GM23338 (cell line): ENCODE results near the gene ARL4D. TPM values are rescaled to one million over a fixed set of nuclear protein-coding genes. Genes with fewer than 3 reads are reported as not detected.

Source experiments
- ATAC-seq: fragments of 200-7000 bp; cut with Tn5 transposase; 3 replicates; pipeline ENCODE4 v1.9.1; 2020
- DNase-seq: peaks from one replicate; pipeline ENCODE4 v3.0.0-alpha.2; 2015; ENCODE audit warnings: low spot score
- H2AFZ ChIP-seq: fragments of 200-600 bp; sonication (generic); 2 replicates; pipeline ENCODE4 v1.8.0; 2016; ENCODE audit warnings: antibody characterized with exemption, mild to moderate bottlenecking, moderate library complexity
- H3F3A ChIP-seq: fragments of 200-600 bp; sonication (generic); replicated peaks from 2 replicates; pipeline ENCODE4 v1.8.0; 2017; ENCODE audit warnings: antibody characterized with exemption, mixed run types, low read depth
- H3K27ac ChIP-seq: fragments of 200-600 bp; sonication (generic); 2 replicates; pipeline ENCODE4 v1.6.1; 2016; ENCODE audit warnings: low read depth
- H3K27me3 ChIP-seq: fragments of 200-600 bp; sonication (generic); 2 replicates; pipeline ENCODE4 v1.8.0; 2016; ENCODE audit warnings: mild to moderate bottlenecking, mixed run types, moderate library complexity; ENCODE audit not compliant: insufficient read depth
- H3K36me3 ChIP-seq: fragments of 200-600 bp; sonication (generic); 2 replicates; pipeline ENCODE4 v1.8.0; 2016; ENCODE audit warnings: mild to moderate bottlenecking; ENCODE audit not compliant: insufficient read depth
- H3K4me1 ChIP-seq: fragments of 200-600 bp; sonication (generic); 2 replicates; pipeline ENCODE4 v1.8.0; 2016; ENCODE audit warnings: mild to moderate bottlenecking, moderate library complexity; ENCODE audit not compliant: insufficient read depth
- H3K4me2 ChIP-seq: fragments of 200-600 bp; sonication (generic); 2 replicates; pipeline ENCODE4 v1.7.1; 2017; ENCODE audit warnings: mixed run types
- H3K4me3 ChIP-seq: fragments of 200-600 bp; sonication (generic); 2 replicates; pipeline ENCODE4 v1.6.1; 2016; ENCODE audit warnings: mixed run types
- H3K79me2 ChIP-seq: fragments of 200-600 bp; sonication (generic); replicated peaks from 2 replicates; pipeline ENCODE4 v1.8.0; 2017; ENCODE audit warnings: mild to moderate bottlenecking; ENCODE audit not compliant: insufficient read depth
- H3K9me2 ChIP-seq: fragments of 200-600 bp; sonication (generic); 2 replicates; pipeline ENCODE4 v1.8.0; 2017; ENCODE audit not compliant: insufficient read depth
- H4K20me1 ChIP-seq: fragments of 200-600 bp; sonication (generic); replicated peaks from 2 replicates; pipeline ENCODE4 v1.8.0; 2017; ENCODE audit warnings: mild to moderate bottlenecking; ENCODE audit not compliant: insufficient read depth
- H3K27ac Mint-ChIP-seq: 2 replicates; pipeline ENCODE4 v1.8.0; 2020; ENCODE audit warnings: inconsistent platforms, mild to moderate bottlenecking, moderate library complexity, mixed read lengths
- H3K27me3 Mint-ChIP-seq: 3 replicates; pipeline ENCODE4 v1.8.0; 2022; ENCODE audit warnings: low read depth, mild to moderate bottlenecking, moderate library complexity, mixed read lengths, inconsistent platforms; ENCODE audit not compliant: insufficient read depth, poor library complexity
- H3K36me3 Mint-ChIP-seq: 3 replicates; pipeline ENCODE4 v1.8.0; 2021; ENCODE audit warnings: low read depth, mild to moderate bottlenecking, inconsistent platforms, moderate library complexity, mixed read lengths
- H3K4me1 Mint-ChIP-seq: 3 replicates; pipeline ENCODE4 v1.8.0; 2020; ENCODE audit warnings: mild to moderate bottlenecking, inconsistent platforms, mixed read lengths
- H3K4me3 Mint-ChIP-seq: 3 replicates; pipeline ENCODE4 v1.8.0; 2021; ENCODE audit warnings: moderate library complexity, mild to moderate bottlenecking, inconsistent platforms, mixed read lengths
- H3K9me3 Mint-ChIP-seq: 3 replicates; pipeline ENCODE4 v1.8.0; 2020; ENCODE audit warnings: moderate library complexity, mild to moderate bottlenecking, inconsistent platforms, mixed read lengths
- CREB1 ChIP-seq: fragments of 250-450 bp; sonication (Bioruptor Pico); IDR thresholded peaks from 2 replicates; pipeline ENCODE4 v1.5.0; 2020; ENCODE audit warnings: low read depth, mild to moderate bottlenecking, moderate library complexity
- CTCF ChIP-seq, 2 experiments: fragments of 200-600 bp in 1 of 2; sonication (generic) in 1 of 2; conservative IDR thresholded peaks; 2 replicates each; pipeline versions ENCODE4 v1.5.1 to v1.6.1; 2016 to 2017; ENCODE audit warnings: antibody characterized with exemption in 2 of 2, low read depth in 2 of 2, mild to moderate bottlenecking in 2 of 2, moderate library complexity in 1 of 2
- ETS1 ChIP-seq: IDR thresholded peaks from 2 replicates; pipeline ENCODE4 v1.6.1; 2016; ENCODE audit warnings: antibody characterized with exemption
- EZH2 ChIP-seq: fragments of 200-600 bp; sonication (generic); IDR thresholded peaks from one replicate; pipeline ENCODE4 v1.8.0; 2017; ENCODE audit warnings: antibody characterized with exemption, mild to moderate bottlenecking, low read depth; ENCODE audit not compliant: unreplicated experiment
- EZH2phosphoT487 ChIP-seq: fragments of 200-600 bp; sonication (generic); IDR thresholded peaks from one replicate; pipeline ENCODE4 v1.8.1; 2018; ENCODE audit warnings: antibody characterized with exemption; ENCODE audit not compliant: unreplicated experiment
- JUNB ChIP-seq: IDR thresholded peaks from one replicate; pipeline ENCODE4 v1.6.1; 2016; ENCODE audit warnings: antibody characterized with exemption; ENCODE audit not compliant: unreplicated experiment
- NANOG ChIP-seq: IDR thresholded peaks from 2 replicates; pipeline ENCODE4 v1.6.1; 2016; ENCODE audit warnings: antibody characterized with exemption, borderline replicate concordance
- POLR2AphosphoS5 ChIP-seq: IDR thresholded peaks from 2 replicates; pipeline ENCODE4 v1.6.1; 2016; ENCODE audit warnings: antibody characterized with exemption, low read depth
- STAT1 ChIP-seq: IDR thresholded peaks from one replicate; pipeline ENCODE4 v1.6.1; 2016; ENCODE audit warnings: antibody characterized with exemption; ENCODE audit not compliant: unreplicated experiment
- ZNF114 ChIP-seq: fragments of 250-450 bp; sonication (Bioruptor Pico); IDR thresholded peaks from 2 replicates; pipeline ENCODE4 v1.5.0; 2020; ENCODE audit warnings: mild to moderate bottlenecking, moderate library complexity
- ZNF331 ChIP-seq: fragments of 250-450 bp; sonication (Bioruptor Pico); IDR thresholded peaks from 2 replicates; pipeline ENCODE4 v1.5.0; 2020; ENCODE audit warnings: low read depth, mild to moderate bottlenecking, moderate library complexity
- ZNF462 ChIP-seq: fragments of 250-450 bp; sonication (Bioruptor Pico); IDR thresholded peaks from 2 replicates; pipeline ENCODE4 v1.5.0; 2020; ENCODE audit warnings: mild to moderate bottlenecking, moderate library complexity
- polyA plus RNA-seq: library from polyadenylated mRNA; unstranded; fragments of >200 nt; fragmentation: Nextera tagmentation; extraction: Ambion mirVana; gene quantifications from 2 replicates; pipeline ENCODE4 v1.2.1, GENCODE V29; 2016
- total RNA-seq: library from RNA; depleted of rRNA; stranded (reverse); fragments of >200 nt; shearing (Covaris generic); gene quantifications from 2 replicates; pipeline ENCODE4 v1.2.3, GENCODE V29; 2014
- TF ChIP-seq, protein P1 (sequence below): IDR thresholded peaks from one replicate; pipeline ENCODE4 v1.6.1; 2018; ENCODE audit warnings: antibody characterized with exemption; ENCODE audit not compliant: unreplicated experiment

Gene ARL4D
- total and polyA plus RNA-seq, 2 experiments from 2014 or later = 8.7 to 9.5 TPM

GRCh38 chr17:43405861-43406260 is 7.1 kb downstream of the ARL4D start:
- Mint-ChIP-seq H3K4me1 (peaks cover 15% of the 10 kb centered on the region; the same call in 2 of the 3 replicates), H3K9me3 (no peaks in the 10 kb centered on the region), H3K27me3 (peaks cover 4% of the 10 kb centered on the region), H3K27ac (no peak overlapping the region), H3K4me3 (no peak overlapping the region), H3K36me3 (no peaks in the 10 kb centered on the region)
- Histone ChIP-seq H3K27ac (no peak overlapping the region), H4K20me1 (0 out of 2 replicates have a peak, but pooled peaks cover 4% of the 10 kb centered on the region), H3K27me3 (no peaks in the 10 kb centered on the region), H3F3A (no peaks in the 10 kb centered on the region), H3K9me2 (no peaks in the 10 kb centered on the region), H2AFZ (no peak overlapping the region), H3K36me3 (no peaks in the 10 kb centered on the region), H3K79me2 (no peaks in the 10 kb centered on the region), H3K4me3 (no peak overlapping the region), H3K4me2 (no peak overlapping the region), H3K4me1 (no peaks in the 10 kb centered on the region; the same call in 1 of the 2 replicates)
- ATAC-seq (no peak), DNase-seq (no peak)
- TF ChIP-seq JUNB (no peak), ZNF114 (CRISPR knock-in tag) (no peak), EZH2 (no peak), CREB1 (CRISPR knock-in tag) (no peak), NANOG (no peak), EZH2phosphoT487 (no peak), STAT1 (no peak), ZNF462 (CRISPR knock-in tag) (no peak), CTCF (conservative IDR thresholded peaks at IDR 0.05; ENCODE audit: low read depth in 2 of 2) (no peak), ZNF331 (CRISPR knock-in tag) (no peak), POLR2AphosphoS5 (no peak), ETS1 (no peak)
- TF ChIP-seq, protein P1, sequence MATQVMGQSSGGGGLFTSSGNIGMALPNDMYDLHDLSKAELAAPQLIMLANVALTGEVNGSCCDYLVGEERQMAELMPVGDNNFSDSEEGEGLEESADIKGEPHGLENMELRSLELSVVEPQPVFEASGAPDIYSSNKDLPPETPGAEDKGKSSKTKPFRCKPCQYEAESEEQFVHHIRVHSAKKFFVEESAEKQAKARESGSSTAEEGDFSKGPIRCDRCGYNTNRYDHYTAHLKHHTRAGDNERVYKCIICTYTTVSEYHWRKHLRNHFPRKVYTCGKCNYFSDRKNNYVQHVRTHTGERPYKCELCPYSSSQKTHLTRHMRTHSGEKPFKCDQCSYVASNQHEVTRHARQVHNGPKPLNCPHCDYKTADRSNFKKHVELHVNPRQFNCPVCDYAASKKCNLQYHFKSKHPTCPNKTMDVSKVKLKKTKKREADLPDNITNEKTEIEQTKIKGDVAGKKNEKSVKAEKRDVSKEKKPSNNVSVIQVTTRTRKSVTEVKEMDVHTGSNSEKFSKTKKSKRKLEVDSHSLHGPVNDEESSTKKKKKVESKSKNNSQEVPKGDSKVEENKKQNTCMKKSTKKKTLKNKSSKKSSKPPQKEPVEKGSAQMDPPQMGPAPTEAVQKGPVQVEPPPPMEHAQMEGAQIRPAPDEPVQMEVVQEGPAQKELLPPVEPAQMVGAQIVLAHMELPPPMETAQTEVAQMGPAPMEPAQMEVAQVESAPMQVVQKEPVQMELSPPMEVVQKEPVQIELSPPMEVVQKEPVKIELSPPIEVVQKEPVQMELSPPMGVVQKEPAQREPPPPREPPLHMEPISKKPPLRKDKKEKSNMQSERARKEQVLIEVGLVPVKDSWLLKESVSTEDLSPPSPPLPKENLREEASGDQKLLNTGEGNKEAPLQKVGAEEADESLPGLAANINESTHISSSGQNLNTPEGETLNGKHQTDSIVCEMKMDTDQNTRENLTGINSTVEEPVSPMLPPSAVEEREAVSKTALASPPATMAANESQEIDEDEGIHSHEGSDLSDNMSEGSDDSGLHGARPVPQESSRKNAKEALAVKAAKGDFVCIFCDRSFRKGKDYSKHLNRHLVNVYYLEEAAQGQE = no peak
